GM12878 (cell line): Measurements from ENCODE around the gene MCC. TPM values are rescaled to one million over a fixed set of nuclear protein-coding genes. Genes with fewer than 3 reads are reported as not detected.

Experiments used
- ATAC-seq: fragments of 200-7000 bp; cut with Tn5 transposase; 3 replicates; pipeline ENCODE4 v1.9.1; 2020; ENCODE audit warnings: mild to moderate bottlenecking, moderate library complexity
- BruUV-seq: library from RNA; stranded (reverse); fragments of 400-500 nt; replicated peaks from 2 replicates; lab custom pipeline; 2021; lab: Mats Ljungman, UMichigan
- CTCF ChIA-PET: fragments of 300-600 bp; sonication (Branson Sonifier 250); formaldehyde crosslinking; extraction: SDS; loops from one replicate; lab custom pipeline; 2021; ENCODE audit warnings: inconsistent platforms; lab: Yijun Ruan, JAX
- POLR2A ChIA-PET: fragments of 350-600 bp; formaldehyde crosslinking; extraction: SDS; loops from one replicate; lab custom pipeline; 2021; ENCODE audit warnings: inconsistent platforms; lab: Charles Lee
- RAD21 ChIA-PET: fragments of 300-600 bp; sonication (Branson Sonifier 250); formaldehyde crosslinking; loops from one replicate; lab custom pipeline; 2023; ENCODE audit warnings: antibody characterized with exemption; ENCODE audit not compliant: unreplicated experiment; lab: Charles Lee
- SMC1A ChIA-PET: fragments of 300-600 bp; sonication (Branson Sonifier 250); formaldehyde crosslinking; loops from one replicate; lab custom pipeline; 2023; ENCODE audit not compliant: unreplicated experiment, uncharacterized antibody; lab: Charles Lee
- DNase-seq: peaks from one replicate; pipeline ENCODE4 v3.0.0-alpha.2; 2011; ENCODE audit warnings: low read depth, low spot score
- FAIRE-seq: peaks from 3 replicates; lab custom pipeline; 2011; peaks lifted over from hg19 to GRCh38; lab: Jason Lieb, UNC
- H2AFZ ChIP-seq: 2 replicates; pipeline ENCODE4 v1.6.0; 2011; ENCODE audit warnings: low read depth, low read length, control low read depth; ENCODE audit not compliant: control insufficient read depth
- H3K27ac ChIP-seq: 2 replicates; pipeline ENCODE4 v1.5.1; 2011; ENCODE audit warnings: control low read depth; ENCODE audit not compliant: control insufficient read depth, insufficient read depth
- H3K27me3 ChIP-seq, 2 experiments: replicated peaks in 1 of 2; 2 replicates each; pipeline versions ENCODE4 v1.6.0 to v1.6.1; 2011; ENCODE audit warnings: low read length in 1 of 2; ENCODE audit not compliant: control insufficient read depth in 2 of 2, insufficient read depth in 2 of 2
- H3K36me3 ChIP-seq, 2 experiments: 2 replicates each; pipeline ENCODE4 v1.5.1; 2011; ENCODE audit warnings: low read length in 1 of 2; ENCODE audit not compliant: control insufficient read depth in 2 of 2, insufficient read depth in 2 of 2
- H3K4me1 ChIP-seq: 2 replicates; pipeline ENCODE4 v1.6.1; 2011; ENCODE audit warnings: mild to moderate bottlenecking, low read length, moderate library complexity, mixed read lengths; ENCODE audit not compliant: control insufficient read depth, insufficient read depth
- H3K4me2 ChIP-seq: 2 replicates; pipeline ENCODE4 v1.6.0; 2011; ENCODE audit warnings: control low read depth; ENCODE audit not compliant: control insufficient read depth, insufficient read depth
- H3K4me3 ChIP-seq: fragments of 200-600 bp; sonication (generic); 2 replicates; pipeline ENCODE4 v1.5.1; 2016
- H3K79me2 ChIP-seq: 2 replicates; pipeline ENCODE4 v1.6.0; 2011; ENCODE audit warnings: low read length; ENCODE audit not compliant: control insufficient read depth, insufficient read depth
- H3K9ac ChIP-seq: 2 replicates; pipeline ENCODE4 v1.8.0; 2011; ENCODE audit warnings: low read length, control low read depth, mixed read lengths; ENCODE audit not compliant: control insufficient read depth, insufficient read depth
- H3K9me3 ChIP-seq: replicated peaks from 3 replicates; pipeline ENCODE4 v1.5.1; 2011; ENCODE audit warnings: mild to moderate bottlenecking, low read length; ENCODE audit not compliant: control insufficient read depth, insufficient read depth
- H4K20me1 ChIP-seq: 2 replicates; pipeline ENCODE4 v1.6.0; 2011; ENCODE audit not compliant: control insufficient read depth, insufficient read depth
- BMI1 ChIP-seq: fragments of 450-650 bp; IDR thresholded peaks from 2 replicates; pipeline ENCODE4 v1.6.1; 2016; ENCODE audit warnings: mild to moderate bottlenecking, moderate library complexity, borderline replicate concordance
- CTCF ChIP-seq, 3 experiments: IDR thresholded peaks in 2 of 3; conservative IDR thresholded peaks in 1 of 3; 2 replicates each; pipeline ENCODE4 v1.5.1; 2011; ENCODE audit warnings: low read depth in 3 of 3, low read length in 3 of 3, mild to moderate bottlenecking in 3 of 3, control low read depth in 2 of 3, moderate library complexity in 2 of 3, inconsistent platforms in 1 of 3, mixed read lengths in 1 of 3; ENCODE audit not compliant: control insufficient read depth in 2 of 3, insufficient read depth in 1 of 3; ENCODE audit errors: extremely low read depth in 1 of 3
- ESRRA ChIP-seq: IDR thresholded peaks from 2 replicates; pipeline ENCODE4 v1.6.1; 2012; ENCODE audit warnings: mild to moderate bottlenecking, low read length, improper control_type of control experiment
- FOXM1 ChIP-seq: IDR thresholded peaks from 2 replicates; pipeline ENCODE4 v1.6.1; 2012; ENCODE audit warnings: low read depth, mild to moderate bottlenecking, inconsistent platforms, low read length, moderate library complexity
- IRF5 ChIP-seq: fragments of 450-650 bp; IDR thresholded peaks from 2 replicates; pipeline ENCODE4 v1.6.1; 2017; ENCODE audit warnings: borderline replicate concordance
- KLF5 ChIP-seq: fragments of 450-650 bp; IDR thresholded peaks from 2 replicates; pipeline ENCODE4 v1.6.1; 2014; ENCODE audit warnings: mild to moderate bottlenecking; ENCODE audit not compliant: partially characterized antibody
- PAX8 ChIP-seq: fragments of 450-650 bp; IDR thresholded peaks from 2 replicates; pipeline ENCODE4 v1.6.1; 2017; ENCODE audit warnings: mild to moderate bottlenecking, moderate library complexity
- POLR2A ChIP-seq: IDR thresholded peaks from 2 replicates; pipeline ENCODE4 v1.6.1; 2011; ENCODE audit warnings: low read depth, mild to moderate bottlenecking, low read length
- SIX5 ChIP-seq: IDR thresholded peaks from 2 replicates; pipeline ENCODE4 v1.6.1; 2011; ENCODE audit warnings: mild to moderate bottlenecking, low read depth, low read length, moderate library complexity; ENCODE audit not compliant: severe bottlenecking
- SMARCA5 ChIP-seq: fragments of 450-650 bp; IDR thresholded peaks from 2 replicates; pipeline ENCODE4 v1.6.1; 2017; ENCODE audit warnings: mild to moderate bottlenecking
- YBX1 ChIP-seq: fragments of 450-650 bp; IDR thresholded peaks from 2 replicates; pipeline ENCODE4 v1.6.1; 2016; ENCODE audit warnings: antibody characterized with exemption
- WGBS: methylation state at CpG from one replicate; pipeline ENCODE4 v1.1.6; 2016; ENCODE audit warnings: low lambda C conversion rate; ENCODE audit not compliant: insufficient replicate concordance, insufficient coverage; ENCODE audit errors: missing lambda C conversion rate; 5-methylcytosine and 5-hydroxymethylcytosine counted together
- in situ Hi-C: fragments of 300-500 bp; cut with MboI; formaldehyde crosslinking; loops from 9 replicates; pipeline ENCODE4 v1.14.3; 2018; ENCODE audit warnings: mixed read lengths
- intact Hi-C: fragments of 100-400 bp; cut with micrococcal nuclease; formaldehyde crosslinking; loops from one replicate; pipeline ENCODE4 v1.14.2; 2022; ENCODE audit not compliant: unreplicated experiment
- polyA plus RNA-seq, 11 experiments: library from polyadenylated mRNA; depleted of rRNA in 4 of 11; unstranded in 6 of 11; stranded (reverse) in 5 of 11; fragments of >200 nt; fragmentation: Nextera tagmentation in 4 of 11; fragmentation: Illumina TruSeq in 1 of 11; extraction: Ambion mirVana in 4 of 11; extraction: Trizol in 1 of 11; gene quantifications; 1 replicate in 1 of 11; 2 replicates in 10 of 11; pipeline versions ENCODE4 v1.2.1 to v1.2.3, GENCODE V29; 2011 to 2016; ENCODE audit warnings: inconsistent platforms in 2 of 11, missing spikeins in 2 of 11, low read depth in 1 of 11
- total RNA-seq, 4 experiments: library from RNA; depleted of rRNA in 3 of 4; stranded (reverse); fragments of >200 nt in 3 of 4; fragmentation: Illumina TruSeq in 1 of 4; extraction: Trizol in 1 of 4; gene quantifications; 2 replicates each; pipeline versions ENCODE4 v1.2.1 to v1.2.3, GENCODE V29; 2013 to 2021
- TF ChIP-seq, protein P1 (sequence below): IDR thresholded peaks from 2 replicates; pipeline ENCODE4 v1.6.1; 2012; ENCODE audit warnings: mild to moderate bottlenecking, low read depth, low read length
- TF ChIP-seq, protein P2 (sequence below): fragments of 450-650 bp; IDR thresholded peaks from 2 replicates; pipeline ENCODE4 v1.6.1; 2017; ENCODE audit warnings: mild to moderate bottlenecking, low read depth, inconsistent platforms; ENCODE audit not compliant: poor library complexity, severe bottlenecking

Gene MCC
- total and polyA plus RNA-seq, 10 of the 15 experiments (the other 5 are each of a cell fraction or from before 2014, with no cell fraction given) = 0.03 to 0.86 (median 0.16) TPM

- no peak overlapping the region for H3K4me3 ChIP-seq
- peaks cover 0 to 1% of the 10 kb centered on the region in 2 experiments; a peak in 1 of 4 replicates for H3K27me3 ChIP-seq
- ChIA-PET SMC1A (no interaction called here), POLR2A (no interaction called here), RAD21 (no interaction called here), CTCF (interaction anchor here (1.5 kb wide), 1 partner anchor 172 kb away, joined by 3 read pairs; no protein-coding TSS in a partner anchor)
- H2AFZ ChIP-seq = no peak overlapping the region
- in situ Hi-C loops (no loop called here), intact Hi-C loops (no loop called here)
- DNase-seq = no peak
- 60% methylated on average over 7 of the region's 7 CpGs for WGBS
- no peak overlapping the region for H3K9ac ChIP-seq
- no peak overlapping the region for H3K4me2 ChIP-seq
- H3K79me2 ChIP-seq = no peaks in the 10 kb centered on the region
- ATAC-seq = no peak
- FAIRE-seq = no peak
- H3K9me3 ChIP-seq = no peaks in the 10 kb centered on the region
- BruUV-seq = no TSS peak
- H3K36me3 ChIP-seq = no peaks in the 10 kb centered on the region
- no peak overlapping the region for H3K27ac ChIP-seq
- H4K20me1 ChIP-seq = no peaks in the 10 kb centered on the region
- H3K4me1 ChIP-seq = no peaks in the 10 kb centered on the region
- TF ChIP-seq SIX5 (no peak), IRF5 (no peak), PAX8 (no peak), KLF5 (no peak), SMARCA5 (no peak), CTCF (IDR thresholded peaks at IDR 0.05 in 2 of 3, conservative IDR thresholded peaks at IDR 0.05 in 1 of 3; ENCODE audit: control insufficient read depth in 2 of 3, extremely low read depth in 1 of 3, insufficient read depth in 1 of 3, low read depth in 3 of 3, low read length in 3 of 3) (no peak), FOXM1 (no peak), POLR2A (no peak), YBX1 (no peak), BMI1 (no peak), ESRRA (no peak)
- TF ChIP-seq, protein P1, sequence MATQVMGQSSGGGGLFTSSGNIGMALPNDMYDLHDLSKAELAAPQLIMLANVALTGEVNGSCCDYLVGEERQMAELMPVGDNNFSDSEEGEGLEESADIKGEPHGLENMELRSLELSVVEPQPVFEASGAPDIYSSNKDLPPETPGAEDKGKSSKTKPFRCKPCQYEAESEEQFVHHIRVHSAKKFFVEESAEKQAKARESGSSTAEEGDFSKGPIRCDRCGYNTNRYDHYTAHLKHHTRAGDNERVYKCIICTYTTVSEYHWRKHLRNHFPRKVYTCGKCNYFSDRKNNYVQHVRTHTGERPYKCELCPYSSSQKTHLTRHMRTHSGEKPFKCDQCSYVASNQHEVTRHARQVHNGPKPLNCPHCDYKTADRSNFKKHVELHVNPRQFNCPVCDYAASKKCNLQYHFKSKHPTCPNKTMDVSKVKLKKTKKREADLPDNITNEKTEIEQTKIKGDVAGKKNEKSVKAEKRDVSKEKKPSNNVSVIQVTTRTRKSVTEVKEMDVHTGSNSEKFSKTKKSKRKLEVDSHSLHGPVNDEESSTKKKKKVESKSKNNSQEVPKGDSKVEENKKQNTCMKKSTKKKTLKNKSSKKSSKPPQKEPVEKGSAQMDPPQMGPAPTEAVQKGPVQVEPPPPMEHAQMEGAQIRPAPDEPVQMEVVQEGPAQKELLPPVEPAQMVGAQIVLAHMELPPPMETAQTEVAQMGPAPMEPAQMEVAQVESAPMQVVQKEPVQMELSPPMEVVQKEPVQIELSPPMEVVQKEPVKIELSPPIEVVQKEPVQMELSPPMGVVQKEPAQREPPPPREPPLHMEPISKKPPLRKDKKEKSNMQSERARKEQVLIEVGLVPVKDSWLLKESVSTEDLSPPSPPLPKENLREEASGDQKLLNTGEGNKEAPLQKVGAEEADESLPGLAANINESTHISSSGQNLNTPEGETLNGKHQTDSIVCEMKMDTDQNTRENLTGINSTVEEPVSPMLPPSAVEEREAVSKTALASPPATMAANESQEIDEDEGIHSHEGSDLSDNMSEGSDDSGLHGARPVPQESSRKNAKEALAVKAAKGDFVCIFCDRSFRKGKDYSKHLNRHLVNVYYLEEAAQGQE = no peak
- TF ChIP-seq, protein P2, sequence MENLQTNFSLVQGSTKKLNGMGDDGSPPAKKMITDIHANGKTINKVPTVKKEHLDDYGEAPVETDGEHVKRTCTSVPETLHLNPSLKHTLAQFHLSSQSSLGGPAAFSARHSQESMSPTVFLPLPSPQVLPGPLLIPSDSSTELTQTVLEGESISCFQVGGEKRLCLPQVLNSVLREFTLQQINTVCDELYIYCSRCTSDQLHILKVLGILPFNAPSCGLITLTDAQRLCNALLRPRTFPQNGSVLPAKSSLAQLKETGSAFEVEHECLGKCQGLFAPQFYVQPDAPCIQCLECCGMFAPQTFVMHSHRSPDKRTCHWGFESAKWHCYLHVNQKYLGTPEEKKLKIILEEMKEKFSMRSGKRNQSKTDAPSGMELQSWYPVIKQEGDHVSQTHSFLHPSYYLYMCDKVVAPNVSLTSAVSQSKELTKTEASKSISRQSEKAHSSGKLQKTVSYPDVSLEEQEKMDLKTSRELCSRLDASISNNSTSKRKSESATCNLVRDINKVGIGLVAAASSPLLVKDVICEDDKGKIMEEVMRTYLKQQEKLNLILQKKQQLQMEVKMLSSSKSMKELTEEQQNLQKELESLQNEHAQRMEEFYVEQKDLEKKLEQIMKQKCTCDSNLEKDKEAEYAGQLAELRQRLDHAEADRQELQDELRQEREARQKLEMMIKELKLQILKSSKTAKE = no peak
Measured at GRCh38 chr5:113203916-113204315, 284.3 kb downstream of the MCC start.
